H9 (cell line): ENCODE results near the gene KRTAP10-8. TPM values are rescaled to one million over a fixed set of nuclear protein-coding genes. Genes with fewer than 3 reads are reported as not detected.
"Not testable (repeated sequence)": the region's sequence is repeated elsewhere in the genome, so short reads cannot be mapped to it uniquely, and the experiment has no call there.

ENCODE experiments used
- DNase-seq: peaks from one replicate; pipeline ENCODE4 v3.0.0-alpha.2; 2017
- H2AFZ ChIP-seq: one replicate; pipeline ENCODE4 v1.6.1; 2013; ENCODE audit warnings: mild to moderate bottlenecking, low read length, control low read depth, moderate library complexity
- H2AK5ac ChIP-seq: 2 replicates; pipeline ENCODE4 v1.6.1; 2013; ENCODE audit warnings: low read length, control low read depth, mixed read lengths; ENCODE audit not compliant: insufficient read length
- H2BK120ac ChIP-seq: one replicate; pipeline ENCODE4 v1.6.1; 2013; ENCODE audit warnings: low read depth, mild to moderate bottlenecking, low read length, control low read depth, inconsistent platforms; ENCODE audit not compliant: poor library complexity, severe bottlenecking
- H2BK12ac ChIP-seq: 2 replicates; pipeline ENCODE4 v1.6.1; 2013; ENCODE audit warnings: low read length, control low read depth, mixed read lengths, low read depth; ENCODE audit not compliant: insufficient read length
- H2BK15ac ChIP-seq: 2 replicates; pipeline ENCODE4 v1.6.1; 2013; ENCODE audit warnings: low read depth, low read length, control low read depth
- H2BK20ac ChIP-seq: one replicate; pipeline ENCODE4 v1.6.1; 2013; ENCODE audit warnings: low read depth, mild to moderate bottlenecking, low read length, control low read depth, inconsistent platforms; ENCODE audit not compliant: poor library complexity, severe bottlenecking
- H2BK5ac ChIP-seq: 2 replicates; pipeline ENCODE4 v1.6.1; 2013; ENCODE audit warnings: low read length, control low read depth, mixed read lengths; ENCODE audit not compliant: insufficient read length
- H3K14ac ChIP-seq: 2 replicates; pipeline ENCODE4 v1.6.1; 2013; ENCODE audit warnings: low read length, control low read depth; ENCODE audit not compliant: insufficient read depth
- H3K18ac ChIP-seq: 2 replicates; pipeline ENCODE4 v1.6.1; 2013; ENCODE audit warnings: low read depth, mild to moderate bottlenecking, mixed read lengths, low read length, control low read depth; ENCODE audit not compliant: insufficient read length
- H3K23ac ChIP-seq: 2 replicates; pipeline ENCODE4 v1.6.1; 2013; ENCODE audit warnings: low read length, control low read depth, mixed read lengths, low read depth; ENCODE audit not compliant: insufficient read length
- H3K23me2 ChIP-seq: 2 replicates; pipeline ENCODE4 v1.6.1; 2013; ENCODE audit warnings: low read depth, mild to moderate bottlenecking, mixed read lengths, low read length, control low read depth; ENCODE audit not compliant: insufficient read length, poor library complexity, severe bottlenecking
- H3K27ac ChIP-seq: 2 replicates; pipeline ENCODE4 v1.5.1; 2013; ENCODE audit warnings: low read length, control low read depth, mixed read lengths, low read depth; ENCODE audit not compliant: insufficient read length
- H3K27me3 ChIP-seq: 2 replicates; pipeline ENCODE4 v1.6.1; 2013; ENCODE audit warnings: low read length, control low read depth, inconsistent platforms; ENCODE audit not compliant: insufficient read depth
- H3K4ac ChIP-seq: 2 replicates; pipeline ENCODE4 v1.6.1; 2013; ENCODE audit warnings: low read depth, mild to moderate bottlenecking, control low read depth, inconsistent platforms, low read length, moderate library complexity
- H3K4me1 ChIP-seq: 2 replicates; pipeline ENCODE4 v1.6.1; 2013; ENCODE audit warnings: low read length, control low read depth, inconsistent platforms; ENCODE audit not compliant: insufficient read depth
- H3K4me2 ChIP-seq: 2 replicates; pipeline ENCODE4 v1.6.1; 2013; ENCODE audit warnings: low read length, control low read depth, mixed read lengths; ENCODE audit not compliant: insufficient read length, insufficient read depth
- H3K56ac ChIP-seq: 2 replicates; pipeline ENCODE4 v1.6.1; 2013; ENCODE audit warnings: low read depth, mild to moderate bottlenecking, mixed read lengths, low read length, control low read depth; ENCODE audit not compliant: insufficient read length
- H3K79me1 ChIP-seq: 2 replicates; pipeline ENCODE4 v1.6.1; 2013; ENCODE audit warnings: low read depth, mild to moderate bottlenecking, moderate library complexity, low read length, control low read depth, inconsistent platforms; ENCODE audit not compliant: insufficient read depth, poor library complexity, severe bottlenecking
- H3K79me2 ChIP-seq: 2 replicates; pipeline ENCODE4 v1.6.1; 2013; ENCODE audit warnings: low read length, control low read depth, inconsistent platforms; ENCODE audit not compliant: insufficient read depth
- H3K9ac ChIP-seq: 2 replicates; pipeline ENCODE4 v1.6.1; 2013; ENCODE audit warnings: low read length, control low read depth, mixed read lengths; ENCODE audit not compliant: insufficient read length; ENCODE audit errors: extremely low read depth
- H3K9me3 ChIP-seq: one replicate; pipeline ENCODE4 v1.6.1; 2013; ENCODE audit warnings: low read depth, low read length, inconsistent platforms; ENCODE audit not compliant: control insufficient read depth
- H3T11ph ChIP-seq: one replicate; pipeline ENCODE4 v1.6.1; 2013; ENCODE audit warnings: mild to moderate bottlenecking, low read length, control low read depth, inconsistent platforms
- H4K20me1 ChIP-seq: one replicate; pipeline ENCODE4 v1.6.1; 2013; ENCODE audit not compliant: control insufficient read depth, insufficient read length, insufficient read depth
- H4K5ac ChIP-seq: 2 replicates; pipeline ENCODE4 v1.6.1; 2013; ENCODE audit warnings: low read depth, mild to moderate bottlenecking, mixed read lengths, low read length, control low read depth; ENCODE audit not compliant: insufficient read length
- H4K8ac ChIP-seq: replicated peaks from 2 replicates; pipeline ENCODE4 v1.6.1; 2013; ENCODE audit warnings: low read length, control low read depth, mixed read lengths, low read depth; ENCODE audit not compliant: insufficient read length
- H4K91ac ChIP-seq: 2 replicates; pipeline ENCODE4 v1.6.1; 2013; ENCODE audit warnings: low read depth, mild to moderate bottlenecking, moderate library complexity, mixed read lengths, low read length, control low read depth; ENCODE audit not compliant: insufficient read length
- H3K27ac Mint-ChIP-seq, 3 experiments: 2 replicates in 2 of 3; 3 replicates in 1 of 3; pipeline ENCODE4 v1.8.0; 2020 to 2021; ENCODE audit warnings: mixed read lengths in 3 of 3, mild to moderate bottlenecking in 1 of 3, moderate library complexity in 1 of 3
- H3K27me3 Mint-ChIP-seq: 2 replicates; pipeline ENCODE4 v1.8.0; 2021; ENCODE audit warnings: low read depth, mild to moderate bottlenecking, moderate library complexity, mixed read lengths
- H3K36me3 Mint-ChIP-seq, 3 experiments: 2 replicates in 2 of 3; 3 replicates in 1 of 3; pipeline ENCODE4 v1.8.0; 2020 to 2021; ENCODE audit warnings: low read depth in 3 of 3, mixed read lengths in 3 of 3; ENCODE audit not compliant: insufficient read depth in 1 of 3
- H3K4me1 Mint-ChIP-seq, 2 experiments: 2 replicates each; pipeline ENCODE4 v1.8.0; 2020; ENCODE audit warnings: mixed read lengths in 2 of 2
- H3K4me3 Mint-ChIP-seq, 2 experiments: 2 replicates in 1 of 2; 3 replicates in 1 of 2; pipeline ENCODE4 v1.8.0; 2020 to 2021; ENCODE audit warnings: mild to moderate bottlenecking in 2 of 2, mixed read lengths in 2 of 2, moderate library complexity in 1 of 2
- H3K9me3 Mint-ChIP-seq, 2 experiments: 2 replicates in 1 of 2; 3 replicates in 1 of 2; pipeline ENCODE4 v1.8.0; 2020; ENCODE audit warnings: mild to moderate bottlenecking in 2 of 2, mixed read lengths in 2 of 2, moderate library complexity in 1 of 2
- WGBS: extraction: QIAGEN DNeasy Blood & Tissue Kit; methylation state at CpG from one replicate; pipeline ENCODE4 v1.1.7; 2013; ENCODE audit warnings: missing lambda C conversion rate, low lambda C conversion rate, mixed read lengths; ENCODE audit not compliant: insufficient read length; ENCODE audit errors: extremely low coverage; 5-methylcytosine and 5-hydroxymethylcytosine counted together
- total RNA-seq: library from RNA; stranded (reverse); gene quantifications from 2 replicates; pipeline ENCODE4 v1.2.1, GENCODE V29; 2021

Gene KRTAP10-8
- total RNA-seq, 1 experiment from 2014 or later = not detected

DNA sequence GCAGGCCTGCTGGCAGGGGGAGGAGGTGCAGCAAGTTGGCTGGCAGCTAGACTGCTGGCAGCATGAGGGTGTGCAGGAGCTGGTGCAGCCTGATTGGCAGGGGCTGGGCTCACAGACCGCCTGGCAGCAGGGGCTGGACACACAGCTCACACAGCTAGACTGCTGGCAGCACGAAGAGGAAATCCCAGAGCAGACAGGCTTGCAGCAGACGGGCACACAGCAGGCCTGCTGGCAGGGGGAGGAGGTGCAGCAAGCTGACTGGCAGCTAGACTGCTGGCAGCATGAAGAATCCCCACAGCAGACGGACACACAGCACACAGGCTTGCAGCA, 20.1 kb upstream of the KRTAP10-8 start:
- not testable (repeated sequence) for H4K20me1 ChIP-seq, H3K9ac ChIP-seq, H3K27ac ChIP-seq, H3K23me2 ChIP-seq, H3K27me3 Mint-ChIP-seq, H2BK12ac ChIP-seq, H3K27ac Mint-ChIP-seq, H3K23ac ChIP-seq, H3K18ac ChIP-seq, H2BK120ac ChIP-seq, H2BK5ac ChIP-seq, H3K36me3 Mint-ChIP-seq, H3K4me2 ChIP-seq, H3K14ac ChIP-seq, H4K8ac ChIP-seq, H3K4me3 Mint-ChIP-seq, H3K4ac ChIP-seq, H3K4me1 ChIP-seq, H3K27me3 ChIP-seq, H3K9me3 Mint-ChIP-seq, H4K91ac ChIP-seq, H4K5ac ChIP-seq, H2BK15ac ChIP-seq, H2BK20ac ChIP-seq, H3K9me3 ChIP-seq, H3T11ph ChIP-seq, H2AFZ ChIP-seq, H2AK5ac ChIP-seq, H3K56ac ChIP-seq, DNase-seq, H3K79me1 ChIP-seq, H3K79me2 ChIP-seq
- H3K4me1 Mint-ChIP-seq = peaks cover 27% of the 10 kb centered on the region in 2 experiments
- no CpG with 5 or more reads among the region's 4 CpGs for whole genome bisulfite sequencing
